PFSK-1 (cell line): Measurements from ENCODE around the gene NPHP1.

Experiments used
- POLR2AphosphoS5 ChIP-seq: IDR thresholded peaks from 2 replicates; pipeline ENCODE4 v1.6.1; 2012; ENCODE audit warnings: low read depth, mild to moderate bottlenecking, control low read depth, low read length, moderate library complexity
- TAF1 ChIP-seq: IDR thresholded peaks from 2 replicates; pipeline ENCODE4 v1.6.1; 2012; ENCODE audit warnings: low read length, control low read depth, borderline replicate concordance; ENCODE audit not compliant: insufficient read depth

GRCh38 chr2:110140401-110140800 lies 64.4 kb downstream of the NPHP1 start:
- no peak for TF ChIP-seq POLR2AphosphoS5
- TF ChIP-seq TAF1 = no peak
